ENCODE results near the gene EMID1. TPM values are rescaled to one million over a fixed set of nuclear protein-coding genes. Genes with fewer than 3 reads are reported as not detected.

EMID1 gene
- total RNA-seq, 2 experiments from 2014 or later = not detected

- no peaks in the 10 kb centered on the region for H3K36me3 Mint-ChIP-seq (ENCODE audit: low read depth)
- H3K4me1 Mint-ChIP-seq (ENCODE audit: low read depth) = peaks cover 18% of the 10 kb centered on the region
- ChIA-PET CTCF (no interaction called here), POLR2A (no interaction called here)
- peaks cover 11% of the 10 kb centered on the region for H3K27me3 Mint-ChIP-seq
- TF ChIP-seq CTCF (IDR thresholded peaks at IDR 0.05) = no peak
- no peak overlapping the region for H3K27ac Mint-ChIP-seq
- no peak overlapping the region for H3K4me3 ChIP-seq (ENCODE audit: low read length)
- DNase-seq = no peak
- no peaks in the 10 kb centered on the region for H3K36me3 ChIP-seq (ENCODE audit: insufficient read depth, low read length)
- no peak overlapping the region for H3K4me3 Mint-ChIP-seq
- intact Hi-C loops (cut with DNase I, micrococcal nuclease) = no loop called here
- no peaks in the 10 kb centered on the region for H3K9me3 Mint-ChIP-seq
- ATAC-seq (ENCODE audit: poor library complexity) = no peak
- no peaks in the 10 kb centered on the region for H3K27me3 ChIP-seq (ENCODE audit: control insufficient read depth in 1 of 2, insufficient read depth in 2 of 2, low read length in 2 of 2)
- no peaks in the 10 kb centered on the region for H3K9me3 ChIP-seq (ENCODE audit: control insufficient read depth in 1 of 2, insufficient read depth in 1 of 2, low read length in 2 of 2)
- H3K27ac ChIP-seq (ENCODE audit: low read depth in 1 of 2, low read length in 2 of 2) = no peak overlapping the region
- H3K4me1 ChIP-seq (ENCODE audit: insufficient read depth, low read length) = peaks cover 12% of the 10 kb centered on the region
Observed at GRCh38 chr22:29165321-29166060, 40.2 kb upstream of the EMID1 start.

GRCh38 chr22:29166180-29166579 is 39.5 kb upstream of the EMID1 start:
- Mint-ChIP-seq H3K27ac (no peak overlapping the region), H3K9me3 (no peaks in the 10 kb centered on the region), H3K36me3 (ENCODE audit: low read depth) (no peaks in the 10 kb centered on the region), H3K27me3 (peaks cover 7% of the 10 kb centered on the region), H3K4me1 (ENCODE audit: low read depth) (peaks cover 18% of the 10 kb centered on the region), H3K4me3 (no peak overlapping the region)
- intact Hi-C loops (cut with DNase I, micrococcal nuclease) = no loop called here
- H3K27ac ChIP-seq (ENCODE audit: low read depth in 1 of 2, low read length in 2 of 2) = no peak overlapping the region
- H3K9me3 ChIP-seq (ENCODE audit: control insufficient read depth in 1 of 2, insufficient read depth in 1 of 2, low read length in 2 of 2) = no peaks in the 10 kb centered on the region
- CTCF ChIA-PET = no interaction called here
- H3K36me3 ChIP-seq (ENCODE audit: insufficient read depth, low read length) = no peaks in the 10 kb centered on the region
- H3K27me3 ChIP-seq (ENCODE audit: control insufficient read depth in 1 of 2, insufficient read depth in 2 of 2, low read length in 2 of 2) = no peaks in the 10 kb centered on the region
- ATAC-seq (ENCODE audit: poor library complexity) (no peak), DNase-seq (no peak)
- POLR2A ChIA-PET = no interaction called here
- H3K4me1 ChIP-seq (ENCODE audit: insufficient read depth, low read length) = peaks cover 12% of the 10 kb centered on the region
- no peak overlapping the region for H3K4me3 ChIP-seq (ENCODE audit: low read length)
- TF ChIP-seq CTCF (IDR thresholded peaks at IDR 0.05) = no peak

GRCh38 chr22:29167032-29167911 is 38.4 kb upstream of the EMID1 start:
- peaks cover 0 to 8% of the 10 kb centered on the region in 2 experiments for H3K9me3 ChIP-seq (ENCODE audit: control insufficient read depth in 1 of 2, insufficient read depth in 1 of 2, low read length in 2 of 2)
- H3K27ac ChIP-seq (ENCODE audit: low read depth in 1 of 2, low read length in 2 of 2) = no peak overlapping the region
- Mint-ChIP-seq H3K4me3 (no peak overlapping the region), H3K27ac (no peak overlapping the region), H3K4me1 (ENCODE audit: low read depth) (peaks cover 18% of the 10 kb centered on the region), H3K36me3 (ENCODE audit: low read depth) (no peaks in the 10 kb centered on the region), H3K9me3 (no peaks in the 10 kb centered on the region), H3K27me3 (peaks cover 3% of the 10 kb centered on the region)
- H3K27me3 ChIP-seq (ENCODE audit: control insufficient read depth in 1 of 2, insufficient read depth in 2 of 2, low read length in 2 of 2) = no peaks in the 10 kb centered on the region
- TF ChIP-seq CTCF (IDR thresholded peaks at IDR 0.05) = no peak
- intact Hi-C loops (cut with DNase I, micrococcal nuclease) = no loop called here
- H3K4me3 ChIP-seq (ENCODE audit: low read length) = peak overlapping the region; percentile 16
- no peaks in the 10 kb centered on the region for H3K36me3 ChIP-seq (ENCODE audit: insufficient read depth, low read length)
- peaks cover 12% of the 10 kb centered on the region for H3K4me1 ChIP-seq (ENCODE audit: insufficient read depth, low read length)
- ChIA-PET POLR2A (no interaction called here), CTCF (no interaction called here)
- peak; percentile 51 for ATAC-seq (ENCODE audit: poor library complexity)
- DNase-seq = peak in 6 of 14 experiments; percentile 12 to 72 (median 30)

Measured in CD4-positive, alpha-beta T cell (primary cell).